A673 (cell line): ENCODE data around the gene CELSR3.

ENCODE experiments used
- CTCF ChIP-seq: fragments of 300-800, 200-600 bp; sonication (generic); conservative IDR thresholded peaks from 2 replicates; pipeline ENCODE4 v1.5.1; 2017; ENCODE audit warnings: low read depth, mild to moderate bottlenecking, antibody characterized with exemption, low read length, moderate library complexity, mixed read lengths
- EZH2 ChIP-seq: fragments of 200-600 bp; sonication (generic); IDR thresholded peaks from 2 replicates; pipeline ENCODE4 v1.6.1; 2017; ENCODE audit warnings: borderline replicate concordance, low read depth, mild to moderate bottlenecking, mixed read lengths, antibody characterized with exemption, low read length; ENCODE audit not compliant: poor library complexity, severe bottlenecking

GRCh38 chr3:48700731-48701405 lies 38.2 kb upstream of the CELSR3 start:
- TF ChIP-seq CTCF, result no peak
- no peak for TF ChIP-seq EZH2
